Parathyroid adenoma (tissue), 2 donors: ENCODE data around the gene CEP120.

Source experiments
- H2AFZ ChIP-seq: fragments of 300-600 bp; sonication (generic); one replicate; pipeline ENCODE4 v1.7.0; 2017; ENCODE audit warnings: antibody characterized with exemption, mild to moderate bottlenecking
- H3K27ac ChIP-seq: fragments of 300-600 bp; sonication (generic); one replicate; pipeline ENCODE4 v1.7.0; 2017
- H3K27me3 ChIP-seq: fragments of 300-600 bp; sonication (generic); one replicate; pipeline ENCODE4 v1.7.0; 2017; ENCODE audit warnings: low read length; ENCODE audit not compliant: control insufficient read depth, insufficient read depth
- H3K36me3 ChIP-seq: fragments of 300-600 bp; sonication (generic); one replicate; pipeline ENCODE4 v1.7.0; 2017; ENCODE audit warnings: low read length; ENCODE audit not compliant: control insufficient read depth, insufficient read depth
- H3K4me1 ChIP-seq: fragments of 300-600 bp; sonication (generic); one replicate; pipeline ENCODE4 v1.7.0; 2017; ENCODE audit warnings: control low read depth
- H3K4me2 ChIP-seq: fragments of 300-600 bp; sonication (generic); one replicate; pipeline ENCODE4 v1.7.0; 2017; ENCODE audit warnings: low read length
- H3K4me3 ChIP-seq: fragments of 300-600 bp; sonication (generic); one replicate; pipeline ENCODE4 v1.7.0; 2017; ENCODE audit warnings: low read depth, low read length
- H3K79me2 ChIP-seq: fragments of 300-600 bp; sonication (generic); one replicate; pipeline ENCODE4 v1.7.0; 2017; ENCODE audit warnings: control low read depth
- H3K9ac ChIP-seq: fragments of 300-600 bp; sonication (generic); one replicate; pipeline ENCODE4 v1.7.0; 2017; ENCODE audit warnings: mild to moderate bottlenecking
- H3K9me3 ChIP-seq: fragments of 300-600 bp; sonication (generic); one replicate; pipeline ENCODE4 v1.7.0; 2017; ENCODE audit warnings: low read length; ENCODE audit not compliant: control insufficient read depth
- TF ChIP-seq, protein P1 (sequence below): fragments of 300-600 bp; sonication (generic); IDR thresholded peaks from one replicate; pipeline ENCODE4 v1.7.0; 2017; ENCODE audit warnings: antibody characterized with exemption, mild to moderate bottlenecking
- donor health status: primary hyperparathyroidism.

The CEP120 gene

DNA sequence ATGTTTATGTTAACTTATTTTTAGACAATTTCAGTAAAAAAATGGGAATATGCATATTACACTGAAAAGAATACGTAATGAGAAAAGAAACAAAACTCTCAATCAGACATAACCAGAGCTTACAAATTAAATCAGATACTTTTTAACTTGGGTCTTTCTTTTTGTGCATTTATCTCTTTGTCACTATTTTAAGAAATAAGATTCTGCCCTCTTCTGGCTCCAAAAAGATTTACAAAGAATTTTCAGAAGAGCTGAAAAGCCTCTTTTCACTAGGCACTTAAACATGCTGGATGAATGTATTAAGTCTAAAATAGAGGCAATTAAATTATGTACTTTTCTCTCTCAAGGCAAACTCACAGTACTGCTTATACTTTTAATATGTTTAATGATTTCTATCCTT is 55.5 kb downstream of the CEP120 start:
- Histone ChIP-seq H3K9me3 (no peaks in the 10 kb centered on the region), H2AFZ (no peak overlapping the region), H3K79me2 (no peaks in the 10 kb centered on the region), H3K4me1 (no peaks in the 10 kb centered on the region), H3K9ac (no peak overlapping the region), H3K4me2 (no peak overlapping the region), H3K4me3 (no peak overlapping the region), H3K27me3 (no peaks in the 10 kb centered on the region), H3K36me3 (no peaks in the 10 kb centered on the region), H3K27ac (no peak overlapping the region)
- TF ChIP-seq, protein P1, sequence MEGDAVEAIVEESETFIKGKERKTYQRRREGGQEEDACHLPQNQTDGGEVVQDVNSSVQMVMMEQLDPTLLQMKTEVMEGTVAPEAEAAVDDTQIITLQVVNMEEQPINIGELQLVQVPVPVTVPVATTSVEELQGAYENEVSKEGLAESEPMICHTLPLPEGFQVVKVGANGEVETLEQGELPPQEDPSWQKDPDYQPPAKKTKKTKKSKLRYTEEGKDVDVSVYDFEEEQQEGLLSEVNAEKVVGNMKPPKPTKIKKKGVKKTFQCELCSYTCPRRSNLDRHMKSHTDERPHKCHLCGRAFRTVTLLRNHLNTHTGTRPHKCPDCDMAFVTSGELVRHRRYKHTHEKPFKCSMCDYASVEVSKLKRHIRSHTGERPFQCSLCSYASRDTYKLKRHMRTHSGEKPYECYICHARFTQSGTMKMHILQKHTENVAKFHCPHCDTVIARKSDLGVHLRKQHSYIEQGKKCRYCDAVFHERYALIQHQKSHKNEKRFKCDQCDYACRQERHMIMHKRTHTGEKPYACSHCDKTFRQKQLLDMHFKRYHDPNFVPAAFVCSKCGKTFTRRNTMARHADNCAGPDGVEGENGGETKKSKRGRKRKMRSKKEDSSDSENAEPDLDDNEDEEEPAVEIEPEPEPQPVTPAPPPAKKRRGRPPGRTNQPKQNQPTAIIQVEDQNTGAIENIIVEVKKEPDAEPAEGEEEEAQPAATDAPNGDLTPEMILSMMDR, result peak; percentile 10

DNA sequence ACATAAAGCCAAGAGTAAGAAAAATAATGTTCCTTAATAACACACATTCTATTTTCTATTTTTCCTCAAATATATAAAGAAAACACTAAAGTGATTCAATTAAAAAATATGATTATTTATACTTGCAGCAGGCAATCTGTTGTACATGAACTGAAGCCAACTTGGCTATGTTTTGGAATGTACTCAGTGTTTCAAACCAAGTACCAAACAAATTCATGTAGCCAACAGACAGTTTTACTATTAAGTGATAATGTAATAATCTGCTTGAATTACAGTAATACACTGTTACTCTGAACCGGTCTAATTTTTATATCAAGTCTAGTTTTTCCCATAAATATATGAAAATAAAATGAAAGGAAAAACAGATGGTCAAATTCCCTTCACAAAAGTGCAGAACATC is 58.0 kb downstream of the CEP120 start:
- H2AFZ ChIP-seq, result no peak overlapping the region
- TF ChIP-seq, protein P1, result no peak
- no peak overlapping the region for H3K9ac ChIP-seq
- H3K36me3 ChIP-seq, result no peaks in the 10 kb centered on the region
- H3K27me3 ChIP-seq, result no peaks in the 10 kb centered on the region
- no peaks in the 10 kb centered on the region for H3K79me2 ChIP-seq
- no peak overlapping the region for H3K27ac ChIP-seq
- no peak overlapping the region for H3K4me2 ChIP-seq
- H3K4me1 ChIP-seq, result no peaks in the 10 kb centered on the region
- no peaks in the 10 kb centered on the region for H3K9me3 ChIP-seq
- no peak overlapping the region for H3K4me3 ChIP-seq

DNA sequence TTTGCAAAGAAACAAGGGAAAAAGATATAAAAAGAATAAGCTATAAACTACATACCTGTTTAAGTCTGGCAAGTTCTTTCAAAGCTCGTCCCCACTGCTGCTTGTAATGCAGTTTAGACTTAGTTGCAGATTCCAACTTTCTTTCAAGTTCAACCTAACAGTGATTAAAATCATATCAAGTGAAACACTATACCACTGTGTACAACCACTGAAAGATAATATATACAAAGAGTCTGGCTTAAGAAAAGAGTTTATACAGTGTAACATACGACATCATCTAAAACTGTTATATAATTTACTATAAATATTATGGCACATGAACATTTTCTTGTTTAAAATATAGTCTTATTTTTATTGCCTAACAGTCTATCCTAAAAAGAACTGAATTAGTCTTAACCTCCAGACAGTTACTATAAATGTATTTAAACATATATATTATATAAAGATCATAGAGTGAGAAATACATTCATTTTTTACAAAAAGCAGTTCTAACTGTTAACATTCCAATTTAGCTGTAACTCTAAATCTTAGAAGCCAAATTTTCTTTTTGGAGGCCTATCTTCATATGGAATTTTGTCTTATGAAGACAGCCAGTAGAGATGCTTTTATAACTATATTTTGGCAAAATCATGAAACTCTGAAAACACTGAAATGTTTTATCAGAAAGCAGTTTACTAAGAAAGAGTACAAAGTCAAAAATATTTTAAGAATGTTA is 58.6 kb downstream of the CEP120 start:
- Histone ChIP-seq H3K4me3 (no peak overlapping the region), H3K4me1 (no peaks in the 10 kb centered on the region), H3K9ac (no peak overlapping the region), H3K4me2 (no peak overlapping the region), H3K36me3 (no peaks in the 10 kb centered on the region), H3K27ac (no peak overlapping the region), H3K79me2 (no peaks in the 10 kb centered on the region), H3K9me3 (no peaks in the 10 kb centered on the region), H2AFZ (no peak overlapping the region), H3K27me3 (no peaks in the 10 kb centered on the region)
- TF ChIP-seq, protein P1, result no peak

DNA sequence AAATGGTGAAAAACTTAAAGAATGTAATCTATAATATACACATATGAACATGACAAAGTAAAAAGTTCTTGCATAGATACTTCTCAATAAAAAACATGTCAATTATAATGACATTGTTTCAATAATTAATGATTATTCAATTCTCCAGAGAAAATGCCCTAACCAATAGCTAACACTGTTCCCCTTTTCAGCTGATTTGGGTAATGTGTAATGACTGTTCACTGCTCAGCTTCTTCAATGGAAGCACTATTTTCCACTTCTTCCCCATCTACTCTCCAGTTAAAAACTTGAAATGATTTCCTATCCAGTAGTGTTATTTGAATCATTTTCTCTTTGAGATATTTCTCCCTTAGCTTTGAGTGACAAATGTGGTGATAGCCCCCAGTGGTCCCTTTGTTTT is 62.3 kb downstream of the CEP120 start:
- no peak overlapping the region for H3K27ac ChIP-seq
- H3K4me3 ChIP-seq, result no peak overlapping the region
- no peak overlapping the region for H3K9ac ChIP-seq
- no peak overlapping the region for H2AFZ ChIP-seq
- no peak overlapping the region for H3K4me2 ChIP-seq
- no peaks in the 10 kb centered on the region for H3K9me3 ChIP-seq
- TF ChIP-seq, protein P1, result no peak
- H3K36me3 ChIP-seq, result no peaks in the 10 kb centered on the region
- H3K27me3 ChIP-seq, result no peaks in the 10 kb centered on the region
- H3K79me2 ChIP-seq, result no peaks in the 10 kb centered on the region
- H3K4me1 ChIP-seq, result no peaks in the 10 kb centered on the region

DNA sequence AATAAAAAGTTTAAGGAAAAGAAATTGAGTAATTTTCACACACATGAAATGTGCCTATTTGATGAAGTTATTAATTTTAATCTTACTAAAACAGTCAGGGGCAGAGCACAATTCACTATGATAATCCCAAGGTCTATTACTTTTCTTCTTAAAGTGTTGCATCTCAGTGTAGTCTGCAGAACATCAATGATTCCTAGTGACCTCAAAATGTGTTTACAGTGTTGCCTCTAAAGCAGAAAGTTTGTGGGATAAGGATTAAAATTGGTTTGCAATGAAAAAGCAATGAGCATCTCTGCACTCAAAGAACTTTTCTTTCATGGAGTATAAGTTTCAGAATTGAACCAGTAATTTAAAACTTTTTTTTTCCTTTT is 63.0 kb downstream of the CEP120 start:
- Histone ChIP-seq H3K4me2 (no peak overlapping the region), H3K4me1 (no peaks in the 10 kb centered on the region), H3K9ac (no peak overlapping the region), H3K9me3 (no peaks in the 10 kb centered on the region), H3K27ac (no peak overlapping the region), H3K79me2 (no peaks in the 10 kb centered on the region), H3K36me3 (no peaks in the 10 kb centered on the region), H3K27me3 (no peaks in the 10 kb centered on the region), H3K4me3 (no peak overlapping the region), H2AFZ (no peak overlapping the region)
- TF ChIP-seq, protein P1, result no peak
